Measurements from ENCODE around the gene HENMT1.

Gene HENMT1

GRCh38 chr1:108627951-108628350 lies 32.9 kb downstream of the HENMT1 start:
- DNase-seq (ENCODE audit: low read depth) = no peak
- no peak overlapping the region for H3K4me3 ChIP-seq (ENCODE audit: control insufficient read depth, low read depth, low read length)
- TF ChIP-seq CTCF (IDR thresholded peaks at IDR 0.05; ENCODE audit: control insufficient read depth, insufficient read depth, low read depth, low read length, missing control alignments) = no peak

- DNase-seq (ENCODE audit: low read depth) = no peak
- no peak overlapping the region for H3K4me3 ChIP-seq (ENCODE audit: control insufficient read depth, low read depth, low read length)
- TF ChIP-seq CTCF (IDR thresholded peaks at IDR 0.05; ENCODE audit: control insufficient read depth, insufficient read depth, low read depth, low read length, missing control alignments) = no peak
Measured at GRCh38 chr1:108627256-108627655, 33.6 kb downstream of the HENMT1 start.

- TF ChIP-seq CTCF (IDR thresholded peaks at IDR 0.05; ENCODE audit: control insufficient read depth, insufficient read depth, low read depth, low read length, missing control alignments) = no peak
- no peak for DNase-seq (ENCODE audit: low read depth)
- H3K4me3 ChIP-seq (ENCODE audit: control insufficient read depth, low read depth, low read length) = no peak overlapping the region
Measured at GRCh38 chr1:108624069-108624468, 36.8 kb downstream of the HENMT1 start.

- H3K4me3 ChIP-seq (ENCODE audit: control insufficient read depth, low read depth, low read length) = no peak overlapping the region
- no peak for TF ChIP-seq CTCF (IDR thresholded peaks at IDR 0.05; ENCODE audit: control insufficient read depth, insufficient read depth, low read depth, low read length, missing control alignments)
- DNase-seq (ENCODE audit: low read depth) = no peak
Measured at GRCh38 chr1:108617724-108618056, 43.2 kb downstream of the HENMT1 start.

GRCh38 chr1:108617008-108617723 lies 43.7 kb downstream of the HENMT1 start:
- no peak for DNase-seq (ENCODE audit: low read depth)
- no peak overlapping the region for H3K4me3 ChIP-seq (ENCODE audit: control insufficient read depth, low read depth, low read length)
- no peak for TF ChIP-seq CTCF (IDR thresholded peaks at IDR 0.05; ENCODE audit: control insufficient read depth, insufficient read depth, low read depth, low read length, missing control alignments)

GRCh38 chr1:108615544-108615943 lies 45.3 kb downstream of the HENMT1 start:
- no peak for TF ChIP-seq CTCF (IDR thresholded peaks at IDR 0.05; ENCODE audit: control insufficient read depth, insufficient read depth, low read depth, low read length, missing control alignments)
- H3K4me3 ChIP-seq (ENCODE audit: control insufficient read depth, low read depth, low read length) = no peak overlapping the region
- DNase-seq (ENCODE audit: low read depth) = no peak

Data from AG09309 (cell line).